HG03095 (cell line): ENCODE results near the gene VOPP1.
"Not testable (repeated sequence)": the region's sequence is repeated elsewhere in the genome, so short reads cannot be mapped to it uniquely, and the experiment has no call there.

Experiments used
- ATAC-seq: cut with Tn5 transposase; IDR thresholded peaks from one replicate; pipeline ENCODE4 v1.9.1; 2021; ENCODE audit warnings: moderate library complexity; ENCODE audit not compliant: unreplicated experiment

Gene VOPP1

GRCh38 chr7:55572378-55573233 lies at the start of gene VOPP1:
TSS of gene VOPP1 (minus strand) at chr7:55572502. CDS start at chr7:55572324, 178 bp downstream.
- peak; percentile 39 for ATAC-seq

GRCh38 chr7:55618913-55619312 lies 46.6 kb upstream of the VOPP1 start:
- no peak for ATAC-seq

GRCh38 chr7:55614365-55615064 lies 42.2 kb upstream of the VOPP1 start:
- not testable (repeated sequence) for ATAC-seq

DNA sequence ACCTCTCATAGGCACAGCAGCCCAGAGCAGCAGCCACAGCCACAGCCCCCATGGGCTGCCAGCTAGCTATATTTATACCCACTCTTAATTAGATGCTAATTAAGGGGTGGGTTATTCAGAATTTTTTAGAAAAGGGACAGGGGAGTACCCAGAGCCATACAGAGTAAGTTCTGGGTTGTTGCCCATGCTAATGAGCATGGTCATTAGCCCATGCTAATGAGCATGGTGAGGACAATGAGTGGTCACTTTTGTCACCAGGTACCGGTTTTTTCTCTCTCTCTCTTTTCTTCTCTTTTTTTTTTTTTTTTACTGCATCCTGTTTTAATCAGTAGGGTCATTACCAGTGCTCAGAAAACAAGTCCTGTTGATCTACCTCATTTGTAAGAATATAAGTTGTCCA lies 37.4 kb upstream of the VOPP1 start:
- not testable (repeated sequence) for ATAC-seq

DNA sequence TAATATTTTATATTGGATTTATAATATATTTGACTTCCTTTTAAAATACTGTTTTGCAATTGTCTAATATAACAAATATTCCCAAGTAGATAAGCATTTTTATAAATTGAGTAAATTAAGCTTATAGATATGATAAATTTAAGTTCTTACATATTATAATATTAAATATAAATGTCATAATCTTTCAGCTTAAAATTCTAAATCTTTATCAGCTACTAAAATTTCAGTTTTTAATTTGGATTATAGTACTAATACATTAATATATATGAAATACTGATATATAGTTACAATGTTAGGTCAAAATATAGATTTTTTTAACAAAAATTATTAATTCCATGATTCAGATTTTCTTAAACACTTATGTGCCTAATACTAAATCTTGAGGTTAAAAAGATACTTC lies 33.4 kb upstream of the VOPP1 start:
- not testable (repeated sequence) for ATAC-seq

DNA sequence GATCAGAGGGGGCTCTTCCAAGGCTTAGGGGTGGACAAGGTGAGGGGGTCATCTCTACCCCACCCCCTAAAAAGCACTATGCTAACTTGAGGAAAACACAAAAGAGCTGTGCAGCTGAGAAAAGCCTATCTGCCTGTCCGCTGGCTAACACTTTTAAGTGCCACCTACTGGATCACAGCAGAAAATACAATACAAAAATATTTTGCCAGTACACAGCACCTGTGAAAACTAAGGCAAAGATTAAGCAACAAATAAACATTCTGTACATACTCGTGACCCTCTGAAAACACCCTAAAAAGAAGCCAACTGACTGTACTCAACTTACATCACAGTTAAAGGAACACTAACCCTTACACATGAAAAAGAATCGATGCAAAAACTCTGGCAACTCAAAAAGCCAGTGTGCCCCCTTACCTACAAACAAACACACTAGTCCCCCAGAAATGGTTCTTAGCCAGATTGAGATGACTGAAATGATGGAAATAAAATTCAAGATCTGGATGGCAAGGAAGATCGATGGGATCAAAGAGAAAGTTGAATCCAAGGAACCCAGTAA lies 25.7 kb upstream of the VOPP1 start:
- ATAC-seq = not testable (repeated sequence)

DNA sequence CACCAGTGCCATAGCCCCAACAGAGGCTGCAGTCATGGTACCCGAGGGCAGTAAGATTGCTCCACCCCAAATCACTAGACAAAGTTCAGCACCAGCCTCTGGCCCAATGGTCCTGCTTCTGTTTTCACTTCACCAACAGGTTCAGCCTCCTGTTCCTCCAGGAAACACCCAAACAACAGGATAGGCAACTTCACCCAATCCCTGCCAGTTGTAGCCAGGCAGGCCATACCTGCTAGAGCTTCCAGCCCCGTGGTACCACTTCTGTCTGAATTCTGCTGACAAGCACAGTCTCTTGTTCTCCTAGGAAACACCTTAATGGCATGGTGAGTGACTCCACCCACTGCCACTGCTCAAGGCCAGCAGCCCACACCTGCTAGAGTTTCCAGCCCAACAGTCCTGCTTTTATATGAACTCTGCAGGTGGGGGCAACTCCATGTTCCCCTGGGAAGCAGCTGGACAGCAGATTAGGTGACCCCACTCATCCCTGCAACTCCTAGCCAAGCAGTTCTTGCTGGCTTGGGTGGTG lies 25.0 kb upstream of the VOPP1 start:
- not testable (repeated sequence) for ATAC-seq

- ATAC-seq = no peak
Measured at GRCh38 chr7:55595511-55595910, 23.2 kb upstream of the VOPP1 start.

DNA sequence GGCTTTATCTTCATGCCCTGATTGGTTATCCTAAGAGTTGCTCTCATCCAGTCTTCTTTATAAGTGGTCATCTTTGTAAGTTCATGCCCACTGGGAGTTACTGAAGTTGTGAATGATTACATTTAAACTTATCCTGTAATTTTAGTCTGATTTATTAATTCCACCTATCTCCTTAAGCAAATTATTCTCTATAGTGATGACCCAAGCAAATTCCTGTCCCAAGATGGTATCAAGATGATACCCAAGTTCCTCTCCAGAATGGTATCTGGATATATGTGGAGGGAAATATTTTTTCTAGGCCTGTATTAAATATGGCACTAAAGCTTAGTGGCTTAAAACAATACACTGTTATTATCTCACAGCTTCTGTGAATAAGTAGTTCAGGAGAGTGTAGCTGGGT lies 22.6 kb upstream of the VOPP1 start:
- no peak for ATAC-seq

DNA sequence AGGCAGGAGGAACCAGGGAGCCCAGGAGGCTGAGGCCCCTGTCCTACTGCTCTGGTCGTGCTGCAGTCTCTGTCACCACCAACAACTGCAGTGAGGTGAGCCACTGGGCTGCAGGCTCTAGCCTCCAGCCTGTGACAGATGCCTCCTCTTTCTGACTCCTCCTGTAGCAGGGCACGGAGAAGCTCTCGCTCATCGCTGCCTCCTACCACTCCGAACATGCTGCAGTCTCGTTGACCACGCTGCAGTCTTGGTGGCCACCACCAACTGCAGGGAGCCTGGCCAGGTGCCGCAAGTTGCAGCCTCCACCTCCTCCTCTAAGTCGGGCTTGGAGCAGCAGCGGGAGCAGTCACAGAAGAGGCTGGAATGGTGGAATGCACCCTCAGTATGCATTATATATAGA lies 22.1 kb upstream of the VOPP1 start:
- ATAC-seq = no peak

DNA sequence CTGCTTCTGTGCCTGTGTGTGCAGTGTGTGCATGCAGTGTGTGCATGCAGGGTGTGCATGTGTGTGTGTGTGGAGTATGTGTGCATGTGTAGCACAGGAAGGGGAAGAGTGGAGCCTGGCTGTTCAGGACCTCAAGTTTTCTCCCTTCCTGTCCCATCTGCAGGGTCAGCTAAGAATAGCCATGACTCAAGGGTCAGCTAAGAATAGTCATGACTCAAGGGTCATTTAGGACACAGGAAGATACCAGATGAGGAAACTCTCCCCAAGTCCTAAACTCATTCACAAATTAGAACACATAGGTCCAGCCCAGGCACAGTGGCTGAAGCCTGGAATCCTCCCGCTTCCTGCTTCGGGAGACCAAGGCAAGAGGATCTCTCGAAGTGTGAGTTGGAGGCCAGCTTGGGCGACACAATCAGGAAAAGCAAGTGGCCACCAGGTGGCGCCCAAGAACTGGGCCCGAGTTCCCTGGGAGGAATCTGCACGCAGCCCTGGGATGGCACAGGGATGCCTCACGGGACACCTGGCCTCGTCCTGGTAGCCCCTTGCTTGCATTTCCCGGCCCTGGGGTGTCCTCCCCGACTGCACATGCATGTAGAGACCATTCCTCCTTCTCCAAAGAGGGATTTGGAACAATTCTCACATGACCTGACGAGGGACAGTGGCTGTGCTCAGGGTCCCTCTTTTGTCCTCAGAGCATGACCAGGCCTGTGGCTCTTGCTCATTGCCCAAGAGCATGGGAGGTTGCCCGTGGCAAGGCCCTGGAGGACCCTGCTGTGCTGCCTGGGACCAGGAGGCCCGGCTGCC lies 21.4 kb upstream of the VOPP1 start:
- ATAC-seq = no peak

DNA sequence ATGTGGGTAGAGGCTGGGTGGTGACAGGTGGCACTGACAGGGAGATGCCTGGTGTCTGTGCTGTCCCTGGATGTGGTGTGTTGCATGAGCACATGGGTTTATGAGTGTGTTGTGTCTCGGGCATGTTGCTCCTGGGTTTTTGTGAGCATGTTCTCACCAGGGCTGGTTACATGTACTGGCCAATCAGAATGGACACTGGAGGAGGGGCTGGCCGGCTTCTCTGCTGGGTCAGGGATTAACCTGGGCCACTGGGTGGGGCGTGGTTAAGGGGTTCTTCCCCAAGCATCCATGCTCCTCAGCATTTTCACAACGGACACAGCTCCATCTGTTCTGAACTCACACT lies 20.8 kb upstream of the VOPP1 start:
- no peak for ATAC-seq

- ATAC-seq = no peak
Measured at GRCh38 chr7:55592492-55592891, 20.2 kb upstream of the VOPP1 start.

- ATAC-seq = no peak
Measured at GRCh38 chr7:55591282-55591931, 19.1 kb upstream of the VOPP1 start.

- ATAC-seq = no peak
Measured at GRCh38 chr7:55590517-55591281, 18.4 kb upstream of the VOPP1 start.

DNA sequence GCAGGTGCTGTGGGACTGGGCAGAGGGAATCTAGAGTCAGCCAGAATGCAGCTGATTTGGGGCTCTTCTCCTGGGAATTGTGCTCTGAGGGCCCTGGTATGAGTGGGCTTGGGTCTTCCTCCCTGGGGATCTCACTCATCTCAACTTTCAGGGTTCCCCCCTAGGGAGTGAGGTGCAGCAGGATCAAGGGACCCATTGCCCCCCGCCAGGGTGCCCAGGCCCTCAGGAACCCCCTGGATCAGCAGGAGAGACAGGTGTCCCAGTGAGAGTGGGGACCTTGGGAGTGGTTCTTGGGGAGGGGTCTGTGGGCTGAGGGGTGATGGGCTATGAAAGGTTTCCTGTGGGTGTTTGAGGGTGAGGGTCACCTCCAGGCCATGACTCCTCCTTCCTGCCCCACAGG lies 17.6 kb upstream of the VOPP1 start:
- ATAC-seq = no peak

DNA sequence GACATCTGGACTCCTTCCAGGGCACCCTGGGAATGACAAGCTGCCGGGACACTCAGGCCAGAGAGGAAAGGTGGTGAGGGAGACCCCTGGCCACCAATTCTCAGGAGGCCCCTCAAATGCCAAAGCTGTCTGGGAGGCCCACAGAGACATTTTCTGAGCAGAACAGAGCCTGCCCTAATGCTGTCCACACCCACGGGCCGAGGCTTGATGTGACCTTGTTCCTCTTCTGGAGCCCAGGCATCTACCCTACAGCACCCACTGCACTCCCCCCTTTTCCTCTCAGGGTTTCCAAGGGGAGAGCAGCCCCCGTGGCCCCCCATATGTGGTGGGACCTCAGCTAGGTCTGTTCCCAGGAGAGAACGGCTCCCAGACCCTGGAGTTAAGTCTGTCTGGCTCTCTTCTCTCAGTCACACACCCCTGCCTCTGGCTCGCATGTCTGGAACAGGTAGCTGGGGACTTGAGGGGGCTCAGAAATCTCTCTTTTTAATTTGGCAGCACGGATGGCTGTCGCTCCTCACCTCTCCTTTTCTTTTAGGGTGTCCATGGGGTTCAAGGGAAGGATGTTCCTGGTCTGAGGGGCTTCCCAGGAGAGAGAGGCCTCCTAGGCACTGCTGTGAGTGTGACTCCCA lies 16.8 kb upstream of the VOPP1 start:
- ATAC-seq = no peak

DNA sequence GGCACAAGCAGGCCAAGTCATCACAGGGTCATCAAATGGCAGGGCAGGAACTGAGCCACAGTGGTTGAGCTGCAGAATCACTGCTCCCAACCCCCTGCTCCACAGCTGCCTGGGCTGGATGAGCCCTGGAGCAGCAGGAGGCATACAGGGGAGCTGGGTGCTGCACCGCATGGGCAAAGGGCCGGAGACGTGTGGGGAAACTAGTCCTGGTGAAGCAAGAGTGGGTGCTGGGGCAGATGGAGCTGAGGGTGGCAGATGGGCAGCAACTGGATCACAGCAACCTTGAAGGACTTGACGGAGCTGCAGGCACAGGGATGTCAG lies 16.0 kb upstream of the VOPP1 start:
- ATAC-seq = no peak

DNA sequence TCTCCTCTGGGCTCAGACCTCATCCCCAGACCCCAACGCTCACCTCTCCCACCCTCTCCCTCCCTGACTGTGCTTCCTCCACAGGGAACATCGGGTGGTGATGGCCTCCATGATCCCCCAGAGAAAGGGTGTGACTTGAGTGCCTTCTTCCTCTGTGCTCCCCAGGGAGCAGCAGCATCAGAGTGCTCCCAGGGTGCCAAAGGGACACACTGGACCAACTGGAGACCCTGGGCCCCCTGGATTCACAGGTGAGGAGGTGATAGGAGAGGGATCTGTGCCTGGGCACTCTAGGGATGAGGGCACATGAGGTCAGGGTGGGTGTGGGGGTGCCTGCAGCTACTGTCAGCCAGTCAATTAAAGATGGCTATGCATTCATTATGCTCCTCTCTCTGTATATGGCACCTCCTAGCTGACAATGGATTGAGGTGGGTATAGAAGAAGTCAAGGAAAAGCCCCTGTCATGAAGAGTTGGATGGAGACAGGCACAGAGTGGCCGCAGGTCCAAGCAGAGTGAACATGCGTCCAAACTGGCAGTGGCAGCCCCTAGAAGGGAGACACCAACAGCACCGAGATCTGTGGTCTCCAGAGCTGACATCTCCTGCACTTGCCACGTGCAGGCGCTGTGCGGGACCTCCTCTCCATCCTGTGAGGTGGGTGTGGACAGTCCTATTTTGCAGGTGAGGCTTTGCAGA lies 15.5 kb upstream of the VOPP1 start:
- ATAC-seq = no peak
